ENCODE measurements around the gene PKD2L2. TPM values are rescaled to one million over a fixed set of nuclear protein-coding genes. Genes with fewer than 3 reads are reported as not detected.

Gene PKD2L2
- total RNA-seq, 1 donor from 2014 or later = not detected

- Mint-ChIP-seq H3K4me3 (no peak overlapping the region), H3K27ac (no peak overlapping the region), H3K9me3 (no peaks in the 10 kb centered on the region), H3K4me1 (peaks cover 41% of the 10 kb centered on the region), H3K36me3 (ENCODE audit: low read depth) (peaks cover 2% of the 10 kb centered on the region), H3K27me3 (no peaks in the 10 kb centered on the region)
- intact Hi-C loops (cut with micrococcal nuclease) = no loop called here
- TF ChIP-seq CTCF (IDR thresholded peaks at IDR 0.05) = no peak
- CTCF ChIA-PET = interaction anchor here (1.0 to 1.4 kb wide), 3 partner anchors 10 to 178 kb away, joined by 3 read pairs; no protein-coding TSS in a partner anchor
- POLR2A ChIA-PET = interaction anchor here (0.8 to 4.0 kb wide), 3 partner anchors 9 to 137 kb away, joined by 3 to 46 read pairs (median 16); partner anchors contain the start of gene HNRNPA0
- DNase-seq = no peak
- no peak for ATAC-seq (ENCODE audit: low read depth)
These were observed 1.6 kb downstream of the PKD2L2 start for GRCh38 chr5:137890845-137891244.

- H3K4me3 Mint-ChIP-seq = no peak overlapping the region
- CTCF ChIA-PET = no interaction called here
These were observed 2.6 kb downstream of the PKD2L2 start for GRCh38 chr5:137891849-137892248.

DNA sequence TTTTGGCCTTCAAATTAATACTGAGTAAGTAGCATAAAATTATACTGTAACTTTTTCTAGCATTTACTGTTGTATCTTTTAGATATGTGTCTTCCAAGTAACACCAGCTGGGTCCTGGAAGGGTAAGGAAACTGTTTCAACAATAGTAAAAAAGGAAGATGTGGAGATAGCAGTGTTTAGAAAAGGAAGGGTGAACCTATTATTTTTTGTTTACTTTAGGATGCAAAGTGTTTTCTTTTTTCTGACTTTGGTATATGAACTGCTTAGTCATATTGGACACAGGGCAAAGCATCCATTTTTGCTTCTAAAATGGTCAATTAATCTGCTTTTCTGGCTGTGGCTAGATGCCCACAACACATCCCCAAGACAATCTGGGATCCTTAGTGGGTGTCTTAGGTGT, 5.3 kb downstream of the PKD2L2 start:
- ChIA-PET CTCF (no interaction called here), POLR2A (no interaction called here)
- intact Hi-C loops (cut with micrococcal nuclease) = no loop called here
- DNase-seq = no peak
- TF ChIP-seq CTCF (IDR thresholded peaks at IDR 0.05) = no peak
- Mint-ChIP-seq H3K9me3 (no peaks in the 10 kb centered on the region), H3K4me1 (peaks cover 44% of the 10 kb centered on the region), H3K4me3 (no peak overlapping the region), H3K36me3 (ENCODE audit: low read depth) (no peaks in the 10 kb centered on the region), H3K27me3 (no peaks in the 10 kb centered on the region), H3K27ac (no peak overlapping the region)
- ATAC-seq (ENCODE audit: low read depth) = no peak

More at GRCh38 chr5:137891849-137892248, 2.6 kb downstream of the PKD2L2 start:
- no peak for TF ChIP-seq CTCF (IDR thresholded peaks at IDR 0.05)
- POLR2A ChIA-PET = interaction anchor here (0.6 to 4.0 kb wide), 3 partner anchors 8 to 138 kb away, joined by 3 to 46 read pairs (median 7); partner anchors contain the start of gene HNRNPA0
- Mint-ChIP-seq H3K36me3 (ENCODE audit: low read depth) (peaks cover 2% of the 10 kb centered on the region), H3K9me3 (no peaks in the 10 kb centered on the region), H3K27ac (no peak overlapping the region), H3K27me3 (no peaks in the 10 kb centered on the region), H3K4me1 (peaks cover 43% of the 10 kb centered on the region)
- DNase-seq = no peak
- ATAC-seq (ENCODE audit: low read depth) = no peak
- intact Hi-C loops (cut with micrococcal nuclease) = no loop called here

DNA sequence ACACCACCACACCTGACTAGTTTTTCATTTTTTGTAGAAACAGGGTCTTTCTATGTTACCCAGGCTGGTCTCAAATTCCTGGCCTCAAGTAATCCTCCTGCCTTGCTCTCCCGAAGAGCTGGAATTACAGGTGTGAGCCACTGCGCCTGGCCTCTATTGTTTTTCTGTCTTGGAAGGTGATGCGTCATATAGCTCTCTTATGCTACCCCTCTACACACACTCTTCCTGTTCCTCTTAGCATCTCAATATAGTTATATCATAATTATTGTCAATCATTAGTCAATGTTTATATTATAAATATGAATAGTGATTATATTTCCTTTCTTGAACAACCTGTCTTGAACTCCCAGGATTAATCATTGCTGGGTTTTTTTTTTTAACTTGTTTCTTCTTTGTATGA, 7.3 kb downstream of the PKD2L2 start:
- Mint-ChIP-seq H3K36me3 (ENCODE audit: low read depth) (no peaks in the 10 kb centered on the region), H3K9me3 (no peaks in the 10 kb centered on the region), H3K27ac (peak overlapping the region; percentile 81), H3K4me1 (peaks cover 56% of the 10 kb centered on the region), H3K27me3 (no peaks in the 10 kb centered on the region), H3K4me3 (no peak overlapping the region)
- DNase-seq (no peak), ATAC-seq (ENCODE audit: low read depth) (peak; percentile 40)
- ChIA-PET CTCF (interaction anchor here (0.8 to 1.7 kb wide), 2 partner anchors 16 to 117 kb away, joined by 3 read pairs; no protein-coding TSS in a partner anchor), POLR2A (interaction anchor here (0.7 to 1.0 kb wide), 2 partner anchors 39 to 43 kb away, joined by 3 read pairs; no protein-coding TSS in a partner anchor)
- intact Hi-C loops (cut with micrococcal nuclease) = no loop called here
- no peak for TF ChIP-seq CTCF (IDR thresholded peaks at IDR 0.05)

- H3K27me3 Mint-ChIP-seq = no peaks in the 10 kb centered on the region
- intact Hi-C loops (cut with micrococcal nuclease) = no loop called here
These were observed 10.2 kb downstream of the PKD2L2 start for GRCh38 chr5:137899493-137899892.

More at GRCh38 chr5:137899493-137899892, 10.2 kb downstream of the PKD2L2 start:
- Mint-ChIP-seq H3K4me3 (no peak overlapping the region), H3K9me3 (no peaks in the 10 kb centered on the region), H3K4me1 (peaks cover 72% of the 10 kb centered on the region), H3K27ac (no peak overlapping the region), H3K36me3 (ENCODE audit: low read depth) (no peaks in the 10 kb centered on the region)
- CTCF ChIA-PET = no interaction called here
- ATAC-seq (ENCODE audit: low read depth) (no peak), DNase-seq (no peak)
- TF ChIP-seq CTCF (IDR thresholded peaks at IDR 0.05) = no peak
- POLR2A ChIA-PET = interaction anchor here (4.4 kb wide), 1 partner anchor 9 kb away, joined by 46 read pairs; the partner anchor contains the start of gene PKD2L2
